ENCODE results near the gene PRR14L.

Gene PRR14L

GRCh38 chr22:31639436-31640039 is 110.4 kb downstream of the PRR14L start:
- no peak for DNase-seq (ENCODE audit: low read depth)

GRCh38 chr22:31637891-31638618 is 111.9 kb downstream of the PRR14L start:
- DNase-seq (ENCODE audit: low read depth), result peak; percentile 41

GRCh38 chr22:31637447-31637890 is 112.5 kb downstream of the PRR14L start:
- DNase-seq (ENCODE audit: low read depth), result no peak

GRCh38 chr22:31635638-31636306 is 114.2 kb downstream of the PRR14L start:
- no peak for DNase-seq (ENCODE audit: low read depth)

- no peak for DNase-seq (ENCODE audit: low read depth)
Measured at GRCh38 chr22:31631436-31631835, 118.5 kb downstream of the PRR14L start.
